Peyer's patch (tissue), 4 donors: ENCODE results near the gene ZNF564.

ENCODE experiments used
- CTCF ChIP-seq, 6 experiments: fragments of 450-650 bp in 4 of 6; fragments of 200-600 bp in 2 of 6; sonication (generic) in 1 of 6; IDR thresholded peaks; one replicate each; pipeline ENCODE4 v1.5.1; 2017 to 2019; ENCODE audit warnings: antibody characterized with exemption in 6 of 6, mild to moderate bottlenecking in 3 of 6, moderate library complexity in 1 of 6
- POLR2A ChIP-seq, 2 donors: fragments of 450-650 bp; IDR thresholded peaks; one replicate each; pipeline ENCODE4 v1.5.1; 2017; ENCODE audit warnings: antibody characterized with exemption in 2 of 2, mild to moderate bottlenecking in 2 of 2, moderate library complexity in 2 of 2

- TF ChIP-seq POLR2A (IDR thresholded peaks at IDR 0.05) (no peak), CTCF (IDR thresholded peaks at IDR 0.05) (no peak)
Measured at GRCh38 chr19:12574036-12574435, 22.8 kb upstream of the ZNF564 start.
